Fibroblast of mammary gland (primary cell): ENCODE measurements around the gene GPR39.
A peak's percentile ranks its signal among the peaks of the same experiment; 100 is the strongest.

Experiments used
- DNase-seq: peaks from one replicate; pipeline ENCODE4 v3.0.0-alpha.2; 2010; ENCODE audit warnings: low read depth
- H3K4me3 ChIP-seq: 2 replicates; pipeline ENCODE4 v1.5.1; 2011; ENCODE audit warnings: low read depth, mild to moderate bottlenecking, low read length, moderate library complexity; ENCODE audit not compliant: control insufficient read depth
- CTCF ChIP-seq: conservative IDR thresholded peaks from 2 replicates; pipeline ENCODE4 v1.5.1; 2011; ENCODE audit warnings: low read depth, low read length, inconsistent platforms; ENCODE audit not compliant: control insufficient read depth, insufficient read depth

GPR39 gene

GRCh38 chr2:132496555-132496954 is 80.0 kb downstream of the GPR39 start:
- DNase-seq = no peak
- no peak for TF ChIP-seq CTCF
- no peak overlapping the region for H3K4me3 ChIP-seq

- peak; percentile 36 for DNase-seq
- TF ChIP-seq CTCF = no peak
- no peak overlapping the region for H3K4me3 ChIP-seq
Observed at GRCh38 chr2:132497591-132497990, 81.0 kb downstream of the GPR39 start.

- no peak overlapping the region for H3K4me3 ChIP-seq
- DNase-seq = peak; percentile 68
- no peak for TF ChIP-seq CTCF
Observed at GRCh38 chr2:132503701-132504100, 87.1 kb downstream of the GPR39 start.

- no peak overlapping the region for H3K4me3 ChIP-seq
- no peak for DNase-seq
- no peak for TF ChIP-seq CTCF
Observed at GRCh38 chr2:132515010-132515409, 98.4 kb downstream of the GPR39 start.

GRCh38 chr2:132517386-132517785 is 100.8 kb downstream of the GPR39 start:
- DNase-seq = no peak
- no peak overlapping the region for H3K4me3 ChIP-seq
- TF ChIP-seq CTCF = no peak

GRCh38 chr2:132518302-132518701 is 101.7 kb downstream of the GPR39 start:
- H3K4me3 ChIP-seq = no peak overlapping the region
- TF ChIP-seq CTCF = no peak
- no peak for DNase-seq

- no peak overlapping the region for H3K4me3 ChIP-seq
- no peak for TF ChIP-seq CTCF
- DNase-seq = no peak
Observed at GRCh38 chr2:132519566-132519965, 103.0 kb downstream of the GPR39 start.
